HG03159 (cell line): ENCODE results near the gene RNU1-3.
"Not testable (repeated sequence)": the region's sequence is repeated elsewhere in the genome, so short reads cannot be mapped to it uniquely, and the experiment has no call there.

ENCODE experiments used
- ATAC-seq: cut with Tn5 transposase; IDR thresholded peaks from one replicate; pipeline ENCODE4 v1.9.1; 2021; ENCODE audit warnings: mild to moderate bottlenecking, moderate library complexity; ENCODE audit not compliant: unreplicated experiment

Gene RNU1-3

DNA sequence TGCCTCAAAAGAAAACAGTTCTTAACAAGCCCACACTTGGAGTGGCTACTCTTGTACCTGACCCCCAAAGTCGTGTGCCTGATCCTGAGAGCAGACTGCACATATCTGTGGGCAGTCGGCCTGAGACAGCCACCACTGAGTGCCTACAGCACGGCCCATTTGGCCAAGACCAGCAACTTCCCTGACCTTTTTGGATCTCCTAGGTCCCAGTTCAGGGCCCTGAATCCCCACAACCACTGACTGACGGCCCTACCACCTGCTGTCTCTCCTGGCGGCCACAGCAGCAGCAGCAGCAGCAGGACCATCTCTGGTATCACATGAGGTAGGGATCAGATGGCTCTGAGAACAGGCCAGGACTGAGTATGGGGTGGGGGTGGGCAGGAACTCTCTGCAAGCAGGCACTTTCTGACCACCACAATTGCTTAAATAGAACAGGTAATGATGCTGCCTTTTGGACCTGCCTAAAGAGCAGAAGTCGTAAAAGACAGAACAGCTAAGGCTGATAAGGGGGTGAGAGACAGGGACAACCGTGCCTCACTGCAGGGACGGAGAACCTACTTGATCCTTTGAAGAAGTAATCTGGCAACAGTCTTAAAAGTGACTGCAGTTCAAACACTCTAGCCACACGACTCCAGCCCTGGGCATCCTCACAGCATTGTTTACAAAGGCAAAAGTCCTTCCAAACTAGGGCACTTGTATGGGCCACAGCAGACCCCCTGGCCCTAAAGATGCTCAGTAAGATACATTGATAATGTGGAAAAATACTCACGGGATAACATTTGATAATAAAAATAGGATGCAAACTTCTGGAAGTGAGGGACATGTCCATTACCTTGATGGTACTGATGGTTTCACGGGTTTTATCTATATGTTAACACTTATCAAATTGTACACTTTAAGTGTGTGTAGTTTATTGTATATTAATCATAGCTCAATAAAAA, 27.4 kb downstream of the RNU1-3 start:
- not testable (repeated sequence) for ATAC-seq

DNA sequence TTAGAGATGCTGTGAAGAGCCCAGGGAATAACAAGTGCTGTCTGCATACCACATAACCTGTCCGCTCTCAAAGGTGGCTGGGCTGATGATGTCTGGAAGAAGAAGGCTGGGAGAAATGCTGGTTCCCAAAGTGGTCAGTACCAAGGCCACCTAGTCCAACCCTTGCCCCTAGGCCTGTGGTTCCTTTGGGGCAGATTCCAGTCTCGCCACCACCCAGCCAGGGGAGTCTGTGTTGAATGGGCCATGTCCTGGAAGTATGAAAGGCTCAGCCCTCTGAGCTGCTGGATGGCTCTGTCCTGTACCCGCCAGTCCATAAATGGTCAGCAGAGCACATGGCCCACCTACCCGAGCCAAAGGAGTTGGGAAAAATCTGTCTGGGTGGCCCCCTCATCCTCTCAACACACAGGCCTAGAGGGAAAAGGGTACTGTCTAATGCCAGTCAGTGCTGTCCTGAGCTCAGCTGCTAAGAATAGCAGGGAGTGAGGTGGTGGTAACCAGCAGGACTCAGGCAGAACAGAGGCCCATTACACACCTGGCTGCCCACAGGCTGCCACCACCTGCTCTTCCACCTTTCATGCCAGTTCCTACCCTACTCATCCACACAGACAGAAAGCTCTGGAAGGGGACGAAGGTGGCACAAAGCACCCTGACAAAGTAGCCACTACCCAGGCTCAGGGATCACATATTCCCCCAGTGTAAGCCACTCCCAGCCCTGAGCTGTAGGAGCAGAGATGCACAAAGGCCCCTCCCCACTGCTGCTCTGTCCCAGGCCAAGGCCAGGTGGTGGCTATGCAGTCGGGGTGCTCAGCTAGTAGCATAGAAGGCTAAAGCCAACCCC, 28.6 kb downstream of the RNU1-3 start:
- ATAC-seq, result not testable (repeated sequence)

DNA sequence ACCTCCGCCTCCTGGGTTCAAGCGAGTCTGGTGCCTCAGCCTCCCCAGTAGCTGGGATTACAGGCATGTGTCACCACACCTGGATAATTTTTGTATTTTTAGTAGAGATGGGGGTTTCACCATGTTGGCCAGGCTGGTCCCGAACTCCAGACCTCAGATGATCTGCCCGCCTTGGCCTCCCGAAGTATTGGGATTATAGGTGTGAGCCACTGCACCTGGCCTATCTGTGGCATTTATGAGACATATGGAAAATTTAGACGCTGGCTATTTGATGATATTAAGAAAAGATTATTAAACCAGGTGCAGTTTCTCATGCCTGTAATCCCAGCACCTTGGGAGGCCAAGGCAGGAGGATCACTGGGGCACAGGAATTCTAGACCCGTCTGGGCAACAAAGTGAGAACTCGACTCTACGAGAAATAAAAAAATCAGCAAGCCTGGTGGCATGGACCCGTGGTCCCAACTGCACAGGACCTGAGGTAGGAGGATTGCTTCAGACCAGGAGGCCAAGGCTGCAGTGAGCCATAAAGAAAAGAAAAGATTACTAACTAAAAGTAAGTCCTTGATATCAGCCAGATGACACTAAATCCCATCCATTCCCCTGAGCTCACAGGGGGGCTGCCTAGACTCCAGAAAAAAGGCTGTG, 30.1 kb downstream of the RNU1-3 start:
- not testable (repeated sequence) for ATAC-seq

DNA sequence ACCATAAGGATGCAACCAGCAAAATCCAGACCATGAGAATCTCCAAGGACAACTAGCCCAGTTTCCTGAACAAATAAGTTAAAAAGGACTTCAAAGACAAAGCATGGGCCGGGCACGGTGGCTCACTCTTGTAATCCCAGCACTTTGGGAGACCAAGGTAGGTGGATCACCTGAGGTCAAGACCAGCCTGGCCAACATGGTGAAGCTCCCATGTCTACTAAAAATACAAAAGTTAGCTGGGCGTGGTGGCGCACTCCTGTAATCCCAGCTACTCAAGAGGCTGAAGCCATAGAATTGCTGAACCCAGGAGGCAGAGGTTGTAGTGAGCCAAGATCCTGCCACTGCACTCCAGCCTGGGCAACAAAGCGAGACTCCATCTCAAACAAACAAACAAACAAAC, 30.8 kb downstream of the RNU1-3 start:
- not testable (repeated sequence) for ATAC-seq

DNA sequence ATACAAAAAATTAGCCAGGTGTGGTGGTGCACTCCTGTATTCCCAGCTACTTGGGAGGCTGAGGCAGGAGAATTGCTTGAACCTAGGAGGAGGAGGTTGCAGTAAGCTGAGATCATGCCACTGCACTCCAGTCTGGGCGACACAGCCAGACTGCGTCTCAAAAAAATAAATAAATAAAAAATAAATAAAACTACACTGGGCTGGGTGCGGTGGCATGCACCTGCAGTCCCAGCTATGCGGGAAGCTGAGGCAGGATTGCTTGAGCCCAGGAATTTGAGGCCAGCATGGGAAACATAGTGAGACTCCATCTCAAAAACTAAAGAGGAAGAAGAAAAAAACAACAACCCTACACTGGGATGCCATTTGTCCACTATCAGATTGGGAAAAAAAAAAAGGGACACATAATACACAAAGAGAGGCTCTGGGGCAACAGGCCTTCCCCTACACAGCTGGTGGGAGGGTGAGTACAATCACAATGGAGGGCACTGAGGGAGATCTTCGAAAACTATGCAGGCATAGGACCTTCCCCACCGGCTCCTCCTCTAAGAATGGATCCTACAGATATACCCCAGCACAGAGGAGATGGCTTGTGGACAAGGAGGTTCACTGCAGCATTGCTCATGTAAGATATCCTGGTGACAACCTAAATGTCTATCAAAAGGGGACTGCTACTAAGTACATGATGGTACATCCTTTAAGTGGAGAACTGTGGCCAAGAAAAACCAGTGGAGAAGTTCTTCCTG, 33.0 kb downstream of the RNU1-3 start:
- not testable (repeated sequence) for ATAC-seq

DNA sequence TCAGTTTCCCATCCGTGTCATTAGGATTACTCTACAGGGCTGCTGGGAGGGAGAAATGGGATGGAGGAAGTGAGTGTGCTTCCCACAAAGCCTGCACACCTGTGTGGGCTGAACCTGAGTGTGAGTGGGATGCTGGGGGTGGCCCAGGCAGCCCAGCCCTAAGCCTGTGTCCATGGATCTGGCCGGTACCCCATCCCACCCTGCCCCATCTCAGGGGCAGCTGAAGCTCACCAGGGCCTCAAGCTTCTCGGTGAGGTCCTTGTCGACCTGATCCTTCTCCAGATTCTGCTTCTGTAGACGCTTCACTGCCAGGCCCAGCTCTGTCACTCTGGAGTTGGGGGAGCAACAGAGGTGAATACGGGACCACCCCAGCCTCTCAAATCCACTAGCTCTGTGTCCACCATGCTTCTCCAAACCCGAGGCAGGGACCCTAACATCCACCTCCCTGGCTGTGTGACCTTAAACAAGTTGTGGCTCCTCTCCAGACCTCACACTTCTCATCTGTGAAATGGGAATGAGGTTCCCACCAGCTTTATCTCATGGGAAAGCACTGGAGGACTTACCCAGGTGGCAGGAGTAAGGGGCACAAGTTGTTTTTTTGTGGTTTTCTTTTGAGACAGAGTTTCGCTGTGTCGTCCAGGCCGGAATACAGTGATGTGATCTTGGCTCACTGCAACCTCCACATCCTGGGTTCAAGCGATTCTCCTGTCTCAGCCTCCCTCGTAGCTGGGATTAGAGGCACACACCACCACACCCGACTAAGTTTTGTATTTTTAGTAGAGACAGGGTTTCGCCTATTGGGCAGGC, 34.5 kb downstream of the RNU1-3 start:
- not testable (repeated sequence) for ATAC-seq

DNA sequence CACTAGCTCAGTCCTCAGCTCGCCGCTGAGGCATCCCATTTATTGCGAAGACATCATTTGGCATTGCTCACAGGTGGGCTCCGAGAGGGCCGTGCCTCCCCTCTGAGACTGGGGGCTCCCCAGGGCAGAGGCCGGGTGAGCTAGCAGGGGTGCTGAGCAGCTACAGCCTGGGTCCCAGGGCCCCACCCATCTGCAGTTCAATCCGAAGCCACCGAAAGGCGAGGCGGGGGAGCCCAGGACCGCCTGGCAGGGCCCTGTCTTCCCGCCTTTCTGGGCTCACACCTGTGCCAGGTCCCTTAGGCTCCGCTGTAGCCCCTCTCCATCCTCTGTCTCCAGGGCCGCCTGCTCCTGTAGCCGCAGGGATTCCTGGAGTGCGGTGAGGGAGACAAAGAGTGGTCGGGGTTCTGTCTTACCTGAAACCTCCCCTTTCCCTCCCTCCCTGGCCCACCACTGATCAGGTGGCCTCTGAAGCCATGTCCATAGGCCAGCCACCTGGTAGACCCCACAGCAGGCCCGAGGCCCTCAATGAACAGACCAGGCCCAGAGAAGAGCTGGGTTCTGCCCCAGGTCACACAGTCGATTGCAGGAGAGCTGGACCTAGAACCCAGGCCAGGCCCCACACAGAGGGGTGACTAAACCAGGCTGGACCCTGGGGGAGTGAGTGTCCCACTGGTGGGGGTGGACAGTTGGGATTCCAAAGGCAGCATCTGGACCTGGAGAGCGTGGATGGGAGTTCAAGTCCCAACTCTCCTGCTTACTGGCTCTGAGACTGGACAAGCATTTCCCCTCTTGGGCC, 35.3 kb downstream of the RNU1-3 start:
- no peak for ATAC-seq

DNA sequence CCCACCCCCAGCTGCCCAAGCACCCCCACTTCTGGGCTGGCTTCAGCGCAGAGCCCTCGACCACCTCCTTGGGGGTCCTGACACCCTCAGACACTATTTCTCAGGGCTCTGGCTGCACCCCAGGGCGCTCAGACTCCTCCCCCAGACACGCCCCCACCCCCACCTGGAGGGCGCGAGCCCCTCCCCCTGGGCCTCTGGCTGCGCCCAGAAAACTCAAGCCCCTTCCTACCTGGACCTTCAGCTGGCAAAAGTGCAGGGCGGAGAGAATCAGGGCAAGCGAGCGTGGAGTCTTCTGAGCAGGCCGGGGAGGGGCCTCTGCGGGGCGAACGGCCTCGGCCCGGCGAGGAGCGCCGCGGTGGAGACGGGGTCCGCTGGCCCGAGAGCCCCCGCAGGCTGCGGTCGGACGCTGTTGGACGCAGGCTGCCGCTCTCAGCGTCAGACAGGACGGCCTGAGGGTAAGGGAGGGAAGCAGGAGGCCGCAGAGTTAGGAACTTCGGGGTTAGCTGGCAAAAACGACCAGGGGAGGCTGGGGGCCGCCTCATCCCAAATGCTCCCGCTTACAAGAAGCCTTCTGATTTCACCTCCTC, 36.0 kb downstream of the RNU1-3 start:
- ATAC-seq, result no peak

DNA sequence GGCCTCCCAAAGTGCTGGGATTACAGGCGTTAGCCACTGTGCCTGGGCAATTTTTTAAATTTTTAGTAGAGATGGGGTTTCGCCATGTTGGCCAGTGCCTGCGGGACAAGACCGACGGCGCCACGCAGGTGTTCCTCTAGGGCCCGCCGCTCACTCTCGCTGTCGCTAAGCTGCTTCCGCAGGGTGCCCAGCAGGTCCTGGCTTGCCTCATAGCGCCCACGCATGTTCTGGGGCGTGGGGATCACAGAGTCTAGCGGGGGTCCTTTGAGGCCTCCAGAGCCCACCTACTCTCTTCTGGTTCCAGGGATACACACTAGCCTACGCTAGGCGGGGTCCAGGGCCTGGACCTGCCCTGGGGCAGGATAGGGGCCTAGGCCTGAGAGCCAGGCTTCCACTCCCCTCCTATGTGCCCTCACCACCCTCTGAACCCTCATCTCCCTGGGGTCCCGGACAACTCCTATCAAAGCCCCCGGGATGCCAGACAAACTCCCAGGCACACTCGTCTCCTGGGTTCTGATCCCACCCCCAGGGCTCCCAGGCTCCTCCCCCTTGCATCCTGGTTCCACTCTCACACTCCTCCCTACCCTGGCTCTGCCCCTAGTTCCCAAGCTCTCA, 36.7 kb downstream of the RNU1-3 start:
- not testable (repeated sequence) for ATAC-seq

DNA sequence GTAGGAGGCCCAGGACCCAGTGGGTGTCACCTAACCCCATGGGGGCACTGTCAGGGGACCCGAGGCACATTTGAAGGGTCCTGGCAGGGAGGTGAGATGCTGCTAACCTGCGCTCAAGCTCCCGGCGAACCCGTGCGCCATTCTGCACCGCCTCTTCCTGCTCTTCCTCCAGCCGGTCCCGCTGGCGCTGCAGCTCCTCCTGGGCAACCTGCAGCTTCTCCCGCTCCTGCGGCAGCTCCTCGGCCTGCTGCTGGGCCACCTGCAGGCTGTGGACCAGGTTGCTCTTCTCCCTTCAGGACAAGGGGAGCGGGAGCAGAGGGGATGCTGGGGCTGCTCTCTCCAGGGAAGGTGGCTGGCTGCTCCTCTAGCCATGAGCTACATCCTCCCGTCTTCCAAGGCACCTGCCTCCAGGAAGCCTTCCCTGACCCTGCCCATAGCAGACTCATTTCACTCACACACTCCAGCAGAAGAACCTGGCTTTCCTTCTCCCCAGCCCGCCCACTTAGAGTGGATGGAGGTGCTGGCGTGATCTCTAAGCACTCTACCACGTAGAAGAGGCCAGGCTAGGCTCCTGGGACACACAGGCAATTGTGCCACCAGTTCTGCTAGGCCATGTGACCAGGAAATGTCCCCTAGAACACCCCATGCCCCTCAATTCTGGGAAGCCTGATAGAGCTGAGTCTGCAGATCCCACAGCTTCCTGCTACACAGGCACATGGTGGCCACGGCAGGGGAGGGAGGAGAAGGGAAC, 38.2 kb downstream of the RNU1-3 start:
- ATAC-seq, result no peak

DNA sequence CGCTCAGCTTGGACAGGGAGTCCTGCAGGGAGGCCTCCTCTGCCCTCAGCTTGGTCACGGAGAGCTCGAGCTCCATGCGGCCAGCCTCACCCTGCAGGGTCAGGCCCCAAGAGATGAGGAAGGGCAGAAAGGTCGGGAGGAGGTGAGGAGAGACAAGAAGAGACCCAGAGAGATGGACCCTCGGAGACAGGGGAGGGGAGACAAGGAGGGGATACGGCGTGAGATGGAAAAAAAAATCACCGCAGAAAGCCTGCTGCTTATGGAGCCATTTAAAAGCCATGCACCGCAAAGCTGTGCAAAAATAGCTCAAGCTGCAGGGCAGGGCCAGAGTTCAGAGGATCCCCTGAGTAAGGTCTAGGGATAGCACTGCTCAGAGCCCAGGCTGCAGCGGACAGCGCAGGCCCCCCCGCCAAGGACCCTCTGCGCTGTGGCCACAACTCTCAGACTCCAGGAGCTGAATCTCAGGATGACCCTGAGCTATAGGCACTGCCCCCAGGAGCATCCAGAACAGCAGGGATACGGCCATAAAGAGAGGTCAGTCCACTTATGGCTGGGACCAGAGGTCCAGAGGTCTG, 40.3 kb downstream of the RNU1-3 start:
- ATAC-seq, result not testable (repeated sequence)

DNA sequence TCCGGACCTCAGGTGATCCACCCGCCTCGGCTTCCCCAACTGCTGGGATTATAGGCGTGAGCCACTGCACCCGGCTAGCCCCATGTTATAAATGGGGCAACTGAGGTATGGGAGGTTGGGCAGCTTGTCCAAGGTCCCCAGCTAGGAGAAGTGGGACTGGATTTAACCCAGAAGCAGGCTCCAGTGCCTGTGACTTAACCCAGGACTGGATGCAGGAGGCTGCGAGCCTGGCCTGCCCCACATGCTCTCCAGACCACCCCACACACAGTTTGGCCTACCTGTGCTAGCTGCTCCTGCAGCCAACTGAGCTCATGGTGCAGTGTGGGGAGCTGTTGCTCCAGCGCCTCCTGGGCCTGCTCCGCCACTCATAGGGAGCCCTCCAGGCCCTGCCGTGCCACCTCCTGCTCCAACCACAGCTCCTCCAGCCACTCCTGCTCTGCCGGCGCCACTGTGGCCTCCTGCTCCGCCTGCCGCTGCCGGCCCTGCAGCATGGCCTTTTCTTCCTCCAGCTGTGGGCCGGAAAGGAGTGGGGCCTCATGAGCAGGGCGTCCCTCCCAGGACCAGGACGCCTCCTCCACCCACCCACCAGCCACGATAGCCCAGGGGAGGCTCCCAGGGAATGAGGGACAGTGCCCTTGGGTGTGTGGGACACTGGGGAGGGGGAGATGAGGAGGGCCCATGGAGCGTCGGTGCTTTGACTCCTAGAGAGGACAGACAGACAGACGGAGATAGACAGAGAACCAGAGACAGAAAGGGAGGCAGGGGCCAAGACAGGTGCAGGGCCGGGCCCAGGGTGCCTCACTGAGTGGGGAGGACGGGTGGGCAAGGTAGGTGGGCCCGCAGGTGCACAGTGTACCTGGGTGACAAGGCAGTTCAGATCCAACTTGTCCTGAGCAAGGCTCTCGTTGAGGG, 41.0 kb downstream of the RNU1-3 start:
- no peak for ATAC-seq

DNA sequence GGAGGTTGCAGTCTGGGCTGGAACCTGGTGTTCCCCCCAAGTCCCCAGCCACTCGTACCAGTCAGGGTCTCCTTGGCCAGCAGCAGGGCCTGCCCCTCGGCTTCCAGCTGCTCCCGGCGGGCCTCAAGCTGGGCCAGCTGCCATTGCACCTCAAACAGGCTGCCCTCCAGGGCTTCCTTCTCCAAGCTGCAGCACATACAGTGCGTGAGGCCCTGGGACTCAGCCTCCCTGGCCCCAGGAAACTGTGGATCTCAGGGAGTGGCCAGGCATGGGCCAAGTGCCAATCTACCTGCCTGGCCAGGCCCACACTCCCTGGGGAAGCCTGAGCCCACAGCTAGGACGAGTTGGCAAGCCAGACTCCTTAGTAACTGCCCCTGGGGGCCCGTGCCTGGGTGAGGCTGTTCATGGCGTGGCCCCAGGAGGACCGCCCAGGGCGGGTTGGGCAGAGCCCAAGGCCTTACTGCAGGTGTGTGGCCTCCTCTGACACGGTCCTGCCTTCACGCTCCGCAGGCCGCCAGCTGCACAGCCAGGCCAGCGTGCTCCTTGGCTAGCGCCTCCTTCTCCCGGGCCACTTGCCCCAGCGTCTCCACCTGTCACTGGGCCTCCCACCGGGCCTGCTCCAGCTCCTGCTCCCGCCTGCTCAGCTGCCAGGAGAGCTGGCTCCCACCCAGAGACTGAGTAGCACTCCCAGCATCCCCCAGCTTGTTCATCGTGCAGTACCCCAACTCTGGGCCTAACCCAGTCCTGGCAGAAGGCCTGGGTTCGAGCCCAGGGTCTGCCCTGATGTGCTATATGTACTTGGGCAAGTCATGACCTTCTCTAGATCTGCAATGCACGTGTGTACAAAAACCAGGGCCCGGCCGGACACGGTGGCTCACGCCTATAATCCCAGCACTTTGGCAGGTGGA, 42.7 kb downstream of the RNU1-3 start:
- ATAC-seq, result not testable (repeated sequence)

DNA sequence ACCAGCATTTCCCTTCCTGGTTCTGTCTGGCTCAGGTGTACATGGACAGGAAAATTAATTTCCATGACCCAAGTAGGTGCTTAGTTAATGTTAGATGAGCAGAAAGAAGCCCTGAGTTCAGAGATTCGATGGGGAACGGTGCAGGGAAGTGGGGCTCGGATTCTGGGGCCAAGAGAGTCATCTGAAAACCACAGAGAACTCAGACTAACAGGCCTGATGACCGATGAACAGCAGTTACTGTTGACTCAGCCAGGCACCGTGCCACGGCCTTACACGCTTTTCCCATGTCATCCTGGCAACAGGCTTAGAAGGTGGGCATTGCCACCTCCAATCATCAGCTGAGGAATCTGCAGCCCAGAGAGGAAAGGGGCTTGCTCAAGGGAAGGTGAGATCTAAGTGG, 43.4 kb downstream of the RNU1-3 start:
- ATAC-seq, result not testable (repeated sequence)
